RWPE2 (cell line): ENCODE data around the gene RASA2.

ENCODE experiments used
- ATAC-seq: fragments of 200-7000 bp; cut with Tn5 transposase; 3 replicates; pipeline ENCODE4 v1.9.1; 2021; ENCODE audit warnings: low read depth
- DNase-seq: peaks from one replicate; pipeline ENCODE4 v3.0.0-alpha.2; 2020; ENCODE audit warnings: low spot score
- H3K27ac ChIP-seq: fragments of 450-650 bp; 2 replicates; pipeline ENCODE4 v1.5.1; 2017; ENCODE audit warnings: mild to moderate bottlenecking; ENCODE audit not compliant: poor library complexity, severe bottlenecking
- H3K27me3 ChIP-seq: fragments of 250-450 bp; sonication (Bioruptor Pico); 2 replicates; pipeline ENCODE4 v1.5.1; 2021; ENCODE audit warnings: mild to moderate bottlenecking, moderate library complexity; ENCODE audit not compliant: insufficient read depth, poor library complexity, severe bottlenecking
- H3K36me3 ChIP-seq: fragments of 250-450 bp; sonication (Bioruptor Pico); 2 replicates; pipeline ENCODE4 v1.5.1; 2020; ENCODE audit warnings: low read depth, mild to moderate bottlenecking, moderate library complexity
- H3K4me1 ChIP-seq: fragments of 250-450 bp; sonication (Bioruptor Pico); 2 replicates; pipeline ENCODE4 v1.5.1; 2021; ENCODE audit warnings: mild to moderate bottlenecking, moderate library complexity; ENCODE audit not compliant: insufficient read depth, poor library complexity, severe bottlenecking
- H3K4me3 ChIP-seq: fragments of 250-450 bp; sonication (Bioruptor Pico); 2 replicates; pipeline ENCODE4 v1.5.1; 2021; ENCODE audit warnings: mild to moderate bottlenecking, moderate library complexity; ENCODE audit not compliant: severe bottlenecking
- H3K9me3 ChIP-seq: fragments of 250-450 bp; sonication (Bioruptor Pico); 2 replicates; pipeline ENCODE4 v1.5.1; 2021; ENCODE audit warnings: mild to moderate bottlenecking, moderate library complexity; ENCODE audit not compliant: severe bottlenecking
- TF ChIP-seq, protein P1 (sequence below): fragments of 450-650 bp; IDR thresholded peaks from one replicate; pipeline ENCODE4 v1.5.1; 2017; ENCODE audit warnings: mild to moderate bottlenecking, moderate library complexity; ENCODE audit not compliant: poor library complexity, severe bottlenecking

RASA2 gene

DNA sequence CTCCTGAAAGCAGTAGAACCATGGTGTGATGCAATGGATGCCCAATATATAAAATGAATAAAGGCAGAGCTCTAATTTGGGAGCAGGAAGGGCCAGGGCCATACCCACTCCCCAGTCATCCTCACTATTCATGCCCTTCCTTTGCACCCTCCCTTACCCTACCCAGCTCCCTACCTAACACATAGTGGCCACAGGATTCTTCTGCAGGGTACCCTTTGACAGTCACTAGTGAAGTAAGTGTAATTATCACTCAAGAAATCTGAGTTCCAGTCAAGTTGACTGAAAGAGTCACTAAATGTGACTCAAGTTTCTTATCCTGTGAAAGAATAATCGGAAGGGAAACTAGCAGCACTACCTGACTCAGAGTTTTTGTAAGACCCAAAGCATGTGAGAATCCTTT lies 69.2 kb downstream of the RASA2 start:
- DNase-seq (no peak), ATAC-seq (no peak)
- H3K9me3 ChIP-seq: no peaks in the 10 kb centered on the region
- no peak overlapping the region for H3K4me3 ChIP-seq
- no peak overlapping the region for H3K27ac ChIP-seq
- H3K4me1 ChIP-seq: no peaks in the 10 kb centered on the region
- peaks cover 45% of the 10 kb centered on the region for H3K36me3 ChIP-seq
- TF ChIP-seq, protein P1, sequence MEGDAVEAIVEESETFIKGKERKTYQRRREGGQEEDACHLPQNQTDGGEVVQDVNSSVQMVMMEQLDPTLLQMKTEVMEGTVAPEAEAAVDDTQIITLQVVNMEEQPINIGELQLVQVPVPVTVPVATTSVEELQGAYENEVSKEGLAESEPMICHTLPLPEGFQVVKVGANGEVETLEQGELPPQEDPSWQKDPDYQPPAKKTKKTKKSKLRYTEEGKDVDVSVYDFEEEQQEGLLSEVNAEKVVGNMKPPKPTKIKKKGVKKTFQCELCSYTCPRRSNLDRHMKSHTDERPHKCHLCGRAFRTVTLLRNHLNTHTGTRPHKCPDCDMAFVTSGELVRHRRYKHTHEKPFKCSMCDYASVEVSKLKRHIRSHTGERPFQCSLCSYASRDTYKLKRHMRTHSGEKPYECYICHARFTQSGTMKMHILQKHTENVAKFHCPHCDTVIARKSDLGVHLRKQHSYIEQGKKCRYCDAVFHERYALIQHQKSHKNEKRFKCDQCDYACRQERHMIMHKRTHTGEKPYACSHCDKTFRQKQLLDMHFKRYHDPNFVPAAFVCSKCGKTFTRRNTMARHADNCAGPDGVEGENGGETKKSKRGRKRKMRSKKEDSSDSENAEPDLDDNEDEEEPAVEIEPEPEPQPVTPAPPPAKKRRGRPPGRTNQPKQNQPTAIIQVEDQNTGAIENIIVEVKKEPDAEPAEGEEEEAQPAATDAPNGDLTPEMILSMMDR: no peak
- H3K27me3 ChIP-seq: no peaks in the 10 kb centered on the region

DNA sequence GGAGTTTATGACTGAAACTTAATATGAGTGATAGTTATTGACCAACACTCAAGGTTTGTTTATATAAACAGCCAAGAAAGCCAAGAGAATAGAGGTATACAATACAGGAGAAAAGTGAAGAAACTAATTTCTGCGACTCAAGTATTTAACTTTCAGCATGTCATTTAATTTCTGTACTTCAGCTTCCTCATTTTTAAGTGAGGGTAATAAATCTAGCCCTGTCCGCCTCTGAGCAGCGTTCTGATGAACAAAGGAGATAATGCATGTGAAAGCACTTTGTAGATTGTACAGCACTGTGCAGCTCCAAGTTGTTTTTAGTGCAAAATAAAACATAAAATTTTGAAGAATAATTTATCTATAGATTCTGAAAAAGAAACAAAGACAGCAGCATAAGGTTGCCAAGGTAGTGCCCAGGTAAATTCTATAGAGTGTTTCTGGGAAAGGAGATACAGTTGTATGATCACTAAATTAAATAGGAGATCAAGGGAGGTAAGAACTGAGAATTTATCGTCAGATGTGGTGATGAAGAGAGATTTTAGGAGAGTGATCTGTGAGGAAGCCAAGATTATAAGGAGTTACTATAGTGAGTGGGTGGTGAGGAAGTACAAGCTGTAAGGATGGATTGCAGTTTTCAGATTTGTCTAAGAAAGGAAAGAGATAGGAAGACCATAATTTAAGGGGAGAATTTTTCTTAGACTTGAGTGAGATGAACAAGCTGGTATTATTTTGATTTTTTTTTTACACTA lies 71.3 kb downstream of the RASA2 start:
- DNase-seq (no peak), ATAC-seq (no peak)
- TF ChIP-seq, protein P1: no peak
- H3K27me3 ChIP-seq: no peaks in the 10 kb centered on the region
- no peaks in the 10 kb centered on the region for H3K4me1 ChIP-seq
- no peak overlapping the region for H3K27ac ChIP-seq
- peaks cover 53% of the 10 kb centered on the region for H3K36me3 ChIP-seq
- H3K4me3 ChIP-seq: no peak overlapping the region
- no peaks in the 10 kb centered on the region for H3K9me3 ChIP-seq

- Histone ChIP-seq H3K9me3 (no peaks in the 10 kb centered on the region), H3K4me1 (no peaks in the 10 kb centered on the region), H3K27ac (no peak overlapping the region), H3K27me3 (no peaks in the 10 kb centered on the region), H3K36me3 (peaks cover 36% of the 10 kb centered on the region), H3K4me3 (no peak overlapping the region)
- TF ChIP-seq, protein P1: peak; percentile 98
- no peak for DNase-seq
- ATAC-seq: no peak
Observed at GRCh38 chr3:141561426-141562034, 74.7 kb downstream of the RASA2 start.

DNA sequence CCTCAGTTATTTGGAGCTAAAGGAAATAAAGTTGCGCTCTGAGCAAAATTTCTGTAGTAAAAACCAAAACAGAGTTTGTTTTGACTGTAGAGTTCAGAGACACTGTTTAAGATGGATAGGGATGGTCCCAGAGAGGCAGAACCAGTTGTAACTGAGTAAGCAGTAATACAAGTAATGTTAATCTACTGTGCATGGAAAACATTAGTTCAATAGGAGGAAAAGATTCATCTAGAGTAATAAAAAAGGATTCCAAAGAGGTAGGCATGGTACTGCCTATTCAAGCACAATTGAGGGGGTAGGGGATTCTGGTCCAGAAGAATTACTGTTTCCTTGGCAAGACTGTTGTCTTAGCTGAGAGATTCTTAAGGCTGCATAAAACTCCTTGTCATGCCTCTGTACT lies 77.4 kb downstream of the RASA2 start:
- Histone ChIP-seq H3K36me3 (peaks cover 28% of the 10 kb centered on the region), H3K9me3 (no peaks in the 10 kb centered on the region), H3K4me3 (no peak overlapping the region), H3K4me1 (no peaks in the 10 kb centered on the region), H3K27ac (no peak overlapping the region), H3K27me3 (no peaks in the 10 kb centered on the region)
- TF ChIP-seq, protein P1: no peak
- DNase-seq (no peak), ATAC-seq (no peak)

- no peak for ATAC-seq
- DNase-seq: no peak
- H3K27me3 ChIP-seq: no peaks in the 10 kb centered on the region
- H3K4me1 ChIP-seq: no peaks in the 10 kb centered on the region
- no peak overlapping the region for H3K4me3 ChIP-seq
- no peaks in the 10 kb centered on the region for H3K9me3 ChIP-seq
- H3K27ac ChIP-seq: no peak overlapping the region
- TF ChIP-seq, protein P1: no peak
- H3K36me3 ChIP-seq: peaks cover 44% of the 10 kb centered on the region
Observed at GRCh38 chr3:141570068-141570467, 83.2 kb downstream of the RASA2 start.
